Effector memory CD4-positive, alpha-beta T cell (primary cell): Measurements from ENCODE around the gene ADCY7.
A peak's percentile ranks its signal among the peaks of the same experiment; 100 is the strongest.

Source experiments
- DNase-seq, 3 donors: peaks; one replicate each; pipeline ENCODE4 v3.0.0-alpha.2; 2020
- H3K27ac ChIP-seq: 2 replicates; pipeline ENCODE4 v1.7.0; 2013; ENCODE audit warnings: mild to moderate bottlenecking, low read length, moderate library complexity; ENCODE audit not compliant: insufficient read depth, poor library complexity, severe bottlenecking
- H3K27me3 ChIP-seq: replicated peaks from 2 replicates; pipeline ENCODE4 v1.7.0; 2013; ENCODE audit warnings: mild to moderate bottlenecking, low read length; ENCODE audit not compliant: insufficient read depth, control insufficient read depth, poor library complexity, severe bottlenecking
- H3K36me3 ChIP-seq: 2 replicates; pipeline ENCODE4 v1.7.0; 2013; ENCODE audit warnings: mild to moderate bottlenecking, low read length, moderate library complexity; ENCODE audit not compliant: control insufficient read depth, insufficient read depth
- H3K4me1 ChIP-seq: 2 replicates; pipeline ENCODE4 v1.7.0; 2013; ENCODE audit warnings: low read length, mild to moderate bottlenecking; ENCODE audit not compliant: control insufficient read depth, insufficient read depth, poor library complexity, severe bottlenecking
- H3K4me3 ChIP-seq: 2 replicates; pipeline ENCODE4 v1.7.0; 2013; ENCODE audit warnings: low read length, low read depth, mild to moderate bottlenecking; ENCODE audit not compliant: insufficient read depth, poor library complexity, severe bottlenecking
- H3K9me3 ChIP-seq: 2 replicates; pipeline ENCODE4 v1.7.0; 2013; ENCODE audit warnings: mild to moderate bottlenecking, low read length, moderate library complexity; ENCODE audit not compliant: control insufficient read depth
- total RNA-seq, 3 donors: gene quantifications; one replicate each; lab custom pipeline; 2026; lab: John Stamatoyannopoulos, UW

Gene ADCY7
- total RNA-seq, result 290 to 422 (median 334) reads per million in 3 donors

DNA sequence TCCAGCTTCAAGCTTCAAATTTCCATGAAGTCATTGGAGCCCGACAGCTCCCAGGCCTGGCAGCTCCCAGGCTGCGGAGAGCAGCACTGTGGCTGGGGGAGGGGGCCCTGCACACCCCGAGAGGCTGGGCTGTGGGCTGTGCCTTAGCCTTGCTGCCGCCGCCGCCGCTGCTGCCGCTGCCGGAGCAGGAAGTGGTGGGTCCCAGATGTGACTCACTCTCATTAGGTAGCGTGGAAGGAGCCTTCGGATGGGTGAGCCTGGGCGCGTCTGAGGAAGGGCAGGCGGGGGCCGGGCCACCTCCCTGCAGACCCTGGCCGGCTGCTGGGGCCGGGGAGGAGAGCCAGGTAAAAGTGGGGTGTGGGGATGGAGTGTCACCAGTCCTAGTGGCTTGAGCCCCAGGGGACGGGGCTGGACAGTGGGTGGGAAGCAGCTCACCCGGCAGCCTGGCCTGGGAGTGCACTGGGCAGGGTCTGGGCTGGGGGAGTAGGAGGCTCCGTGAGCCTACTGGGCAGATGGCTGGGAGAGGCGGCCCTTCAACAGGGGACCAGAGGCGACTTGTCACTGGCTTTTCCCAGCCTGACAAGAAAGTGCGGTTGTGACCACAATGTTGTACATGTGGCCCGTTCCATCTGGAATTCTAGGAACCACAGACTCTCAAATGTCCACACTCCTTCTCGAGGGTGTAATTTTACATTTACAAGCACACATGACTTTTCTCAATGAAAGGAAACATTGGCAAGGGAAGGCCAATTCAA is at the start of gene ADCY7:
Gene ADCY7 (plus strand): TSS at position 215 of the 755 bp plus-strand sequence. CDS start 21,629 bp downstream, outside the sequence.
- Histone ChIP-seq H3K27ac (peak within 1 kb of the TSS; percentile 83), H3K4me3 (peak within 1 kb of the TSS; percentile 83), H3K4me1 (peaks cover 50% of the 10 kb centered on the region)

DNA sequence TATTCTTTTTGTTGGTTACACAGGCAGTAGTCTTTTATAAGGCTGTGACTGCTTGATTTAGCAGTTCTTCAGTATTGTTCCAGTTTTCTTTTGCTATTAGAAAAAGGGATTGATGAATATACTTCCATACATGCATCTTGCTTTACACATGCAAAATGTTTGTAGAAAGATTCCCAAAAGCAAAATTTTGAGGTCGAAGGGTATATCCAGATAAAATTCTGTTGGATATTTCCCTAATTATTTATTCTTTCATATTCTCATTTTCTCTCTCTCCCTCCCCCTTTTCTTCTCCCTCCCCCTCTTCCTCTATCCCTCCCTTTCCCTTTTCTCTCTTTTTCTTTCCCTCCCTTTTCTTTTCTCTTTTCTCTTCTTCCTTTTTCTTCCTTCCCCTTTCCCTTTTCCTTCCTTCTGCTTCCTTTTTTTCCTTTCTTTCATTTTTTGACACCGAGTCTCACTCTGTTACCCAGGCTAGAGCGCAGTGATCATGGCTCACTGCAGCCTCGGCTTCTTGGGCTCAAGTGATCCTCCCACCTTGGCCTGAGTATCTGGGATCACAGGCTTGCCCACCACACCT is 46.9 kb upstream of the ADCY7 start:
- Histone ChIP-seq H3K27me3 (no peaks in the 10 kb centered on the region), H3K4me3 (no peak overlapping the region), H3K4me1 (no peaks in the 10 kb centered on the region), H3K9me3 (no peaks in the 10 kb centered on the region), H3K36me3 (peaks cover 71% of the 10 kb centered on the region), H3K27ac (no peak overlapping the region)
- no peak for DNase-seq

More for the DNA sequence above, at the start of gene ADCY7:
- H3K27me3 ChIP-seq, result no peaks in the 10 kb centered on the region
- peak; percentile 71 to 80 (median 75) for DNase-seq
- H3K9me3 ChIP-seq, result no peaks in the 10 kb centered on the region
- no peaks in the 10 kb centered on the region for H3K36me3 ChIP-seq

DNA sequence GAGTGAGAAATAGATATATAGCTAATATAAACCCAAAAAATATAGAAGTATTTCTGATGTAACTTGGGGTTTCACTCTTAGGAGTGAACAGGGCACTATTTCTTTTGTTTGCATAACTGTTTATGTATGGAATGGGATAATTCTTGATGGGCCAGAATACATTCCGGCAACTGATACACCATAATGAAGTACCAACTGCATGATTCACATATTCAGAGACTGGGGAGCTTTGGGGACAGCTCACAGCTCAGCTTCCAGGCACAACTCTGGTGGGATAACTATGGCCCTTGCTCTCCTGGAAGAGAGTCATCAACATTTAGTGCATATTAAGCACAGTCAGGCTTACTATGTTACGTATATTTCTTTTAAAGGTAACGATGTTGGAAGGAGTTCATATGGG is 42.1 kb upstream of the ADCY7 start:
- H3K27ac ChIP-seq, result no peak overlapping the region
- DNase-seq, result no peak
- no peaks in the 10 kb centered on the region for H3K4me1 ChIP-seq
- no peak overlapping the region for H3K4me3 ChIP-seq
- peaks cover 70% of the 10 kb centered on the region for H3K36me3 ChIP-seq
- no peaks in the 10 kb centered on the region for H3K27me3 ChIP-seq
- H3K9me3 ChIP-seq, result no peaks in the 10 kb centered on the region

DNA sequence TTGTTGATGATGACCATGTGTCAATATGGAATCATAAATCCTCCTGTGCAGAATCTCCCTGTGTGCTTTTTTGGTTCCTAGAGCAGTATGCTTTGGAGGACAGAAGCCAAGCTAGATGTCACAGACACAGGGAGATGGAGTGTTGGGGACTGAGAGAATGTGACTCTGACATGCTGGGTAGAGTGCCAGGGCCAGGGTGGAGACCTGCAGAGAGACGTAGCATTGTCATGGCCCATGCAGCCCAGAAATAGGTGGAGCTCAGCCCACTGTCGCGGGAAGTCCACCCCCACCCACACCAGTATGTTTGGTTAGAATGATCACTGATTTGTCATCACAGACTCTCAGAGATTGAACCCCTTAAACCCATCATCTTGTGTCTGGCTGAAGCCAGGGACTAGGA is 39.2 kb upstream of the ADCY7 start:
- no peaks in the 10 kb centered on the region for H3K9me3 ChIP-seq
- H3K4me3 ChIP-seq, result no peak overlapping the region
- no peak overlapping the region for H3K27ac ChIP-seq
- H3K27me3 ChIP-seq, result no peaks in the 10 kb centered on the region
- no peaks in the 10 kb centered on the region for H3K4me1 ChIP-seq
- DNase-seq, result no peak
- H3K36me3 ChIP-seq, result peaks cover 59% of the 10 kb centered on the region

DNA sequence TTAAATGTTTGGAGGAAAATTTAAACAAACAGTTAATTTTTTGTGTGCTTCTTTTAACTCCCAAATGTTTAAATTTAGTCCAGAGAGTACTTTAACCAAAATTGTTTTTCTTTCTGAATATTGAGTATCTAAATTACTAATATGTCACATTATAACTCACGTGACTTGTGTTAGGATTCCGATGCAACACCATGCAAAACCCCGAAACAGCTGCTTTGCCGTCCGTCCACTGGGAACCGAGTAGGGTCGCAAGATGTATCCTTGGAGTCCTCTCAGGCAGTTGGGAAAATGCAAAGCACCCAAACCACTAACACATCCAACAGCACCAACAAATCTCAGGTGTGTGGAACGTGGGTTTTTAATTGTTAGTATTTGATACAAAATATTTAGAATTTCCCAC is 38.7 kb upstream of the ADCY7 start:
- no peaks in the 10 kb centered on the region for H3K9me3 ChIP-seq
- no peak overlapping the region for H3K4me3 ChIP-seq
- H3K4me1 ChIP-seq, result no peaks in the 10 kb centered on the region
- peaks cover 54% of the 10 kb centered on the region for H3K36me3 ChIP-seq
- DNase-seq, result no peak
- H3K27me3 ChIP-seq, result no peaks in the 10 kb centered on the region
- H3K27ac ChIP-seq, result no peak overlapping the region

DNA sequence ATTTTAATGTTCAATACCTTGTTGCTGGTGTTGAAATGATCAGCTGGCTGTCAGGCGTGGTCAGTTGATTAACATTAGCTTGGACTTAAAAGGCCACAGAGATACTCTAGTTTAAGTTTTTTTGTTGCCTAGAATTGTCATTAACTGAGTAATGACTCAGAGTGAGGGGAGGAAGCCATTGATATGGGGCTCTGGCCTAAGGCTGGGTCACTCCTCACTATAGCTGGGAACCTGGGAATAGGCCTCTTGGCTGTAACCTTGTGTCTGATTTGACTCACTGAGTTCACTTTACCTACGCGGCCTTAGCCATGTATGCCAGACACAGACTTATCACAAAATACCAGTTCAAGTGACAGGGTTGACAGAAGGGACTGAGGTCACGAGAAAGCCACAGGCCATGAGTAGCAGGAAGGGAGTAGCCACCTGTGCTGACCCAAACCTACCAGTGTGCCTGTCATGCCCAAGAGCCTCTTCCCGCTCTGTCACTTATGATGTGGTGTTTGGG is 37.9 kb upstream of the ADCY7 start:
- Histone ChIP-seq H3K27me3 (no peaks in the 10 kb centered on the region), H3K36me3 (peaks cover 51% of the 10 kb centered on the region), H3K27ac (no peak overlapping the region), H3K4me3 (no peak overlapping the region), H3K9me3 (no peaks in the 10 kb centered on the region), H3K4me1 (no peaks in the 10 kb centered on the region)
- no peak for DNase-seq

DNA sequence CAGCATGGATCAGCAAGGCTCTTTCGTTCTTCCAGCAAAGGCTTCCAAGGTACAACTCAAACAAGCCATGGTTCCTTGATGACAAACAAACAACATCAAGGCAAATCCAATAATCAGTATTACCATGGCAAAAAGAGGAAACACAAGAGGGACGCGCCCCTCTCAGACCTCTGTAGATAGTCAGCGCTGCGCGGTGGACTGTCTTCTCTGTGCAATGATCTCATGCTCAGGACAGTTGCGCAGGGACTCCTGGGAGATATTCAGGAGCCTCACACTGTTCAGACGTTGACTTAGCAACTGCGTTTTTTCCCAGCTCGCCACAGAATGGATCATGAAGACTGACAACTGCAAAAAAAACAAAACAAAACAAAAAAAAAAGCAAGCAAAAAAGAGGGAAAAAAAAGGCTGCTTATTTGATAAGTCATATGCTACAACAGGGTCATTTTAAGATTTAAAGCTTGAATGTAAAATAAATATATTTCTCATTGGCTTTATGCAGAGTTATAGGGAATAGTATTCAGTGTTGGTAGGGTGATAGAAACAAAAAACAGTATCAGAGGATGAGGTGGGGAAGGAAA is 37.1 kb upstream of the ADCY7 start:
- no peak overlapping the region for H3K27ac ChIP-seq
- no peak for DNase-seq
- no peaks in the 10 kb centered on the region for H3K9me3 ChIP-seq
- no peaks in the 10 kb centered on the region for H3K4me1 ChIP-seq
- H3K4me3 ChIP-seq, result no peak overlapping the region
- no peaks in the 10 kb centered on the region for H3K27me3 ChIP-seq
- peaks cover 43% of the 10 kb centered on the region for H3K36me3 ChIP-seq

DNA sequence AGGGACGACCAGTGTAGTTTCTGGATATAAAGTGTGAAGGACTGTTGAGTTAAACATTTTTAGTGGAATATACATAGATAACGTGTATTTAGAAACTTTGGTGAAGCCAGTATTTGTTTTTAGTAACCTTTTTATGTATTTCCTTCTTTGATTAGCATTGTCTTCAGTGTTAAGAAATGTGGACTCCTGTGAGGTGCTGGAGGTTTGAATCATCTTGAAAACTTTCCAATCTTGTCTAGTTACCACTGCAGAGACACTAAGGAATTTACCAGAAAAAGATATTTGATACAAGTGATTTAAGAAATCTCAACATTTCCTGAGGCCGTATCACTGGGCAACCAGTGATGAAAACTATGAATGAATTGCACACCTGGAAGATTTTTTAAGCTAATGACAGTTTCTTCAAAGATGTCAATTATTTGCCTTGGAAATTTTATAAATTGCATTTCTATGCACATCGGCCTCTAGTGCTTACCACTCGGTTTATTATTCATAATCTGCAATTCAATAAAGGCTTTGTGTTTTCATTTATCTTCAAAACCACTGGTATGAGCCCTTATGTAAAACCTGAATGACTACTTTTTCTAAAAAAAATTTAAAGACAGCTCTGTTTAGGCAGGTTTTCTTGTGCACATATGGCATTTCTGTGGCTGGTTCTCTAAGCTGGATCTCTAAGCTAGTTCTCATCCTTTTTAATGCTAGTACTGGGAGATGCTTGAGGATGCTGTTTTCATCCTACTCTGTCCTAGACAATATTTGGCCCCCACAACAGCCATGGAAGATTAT is 31.4 kb upstream of the ADCY7 start:
- H3K4me3 ChIP-seq, result no peak overlapping the region
- DNase-seq, result no peak
- H3K9me3 ChIP-seq, result no peaks in the 10 kb centered on the region
- no peak overlapping the region for H3K27ac ChIP-seq
- no peaks in the 10 kb centered on the region for H3K4me1 ChIP-seq
- H3K36me3 ChIP-seq, result no peaks in the 10 kb centered on the region
- H3K27me3 ChIP-seq, result no peaks in the 10 kb centered on the region

DNA sequence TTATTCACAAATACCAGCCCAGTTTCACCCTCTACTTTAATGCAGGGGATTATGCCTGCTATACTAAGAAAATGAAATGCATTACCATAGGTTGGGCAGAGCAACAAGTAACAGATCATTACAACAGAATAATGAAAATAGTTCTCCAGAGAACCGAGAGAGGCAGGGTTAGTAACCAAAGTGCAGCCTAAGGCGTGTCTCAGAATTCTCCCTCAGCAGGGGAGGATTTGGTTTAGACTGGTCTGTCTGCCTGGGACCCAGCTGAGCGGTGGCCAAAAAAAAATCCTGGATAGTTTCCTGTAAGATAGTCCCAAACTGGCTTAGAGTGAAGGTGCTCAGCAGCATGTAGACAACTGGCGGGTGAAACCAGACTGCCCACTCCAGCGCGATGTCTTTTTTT is 30.8 kb upstream of the ADCY7 start:
- DNase-seq, result no peak
- H3K9me3 ChIP-seq, result no peaks in the 10 kb centered on the region
- H3K4me3 ChIP-seq, result no peak overlapping the region
- no peaks in the 10 kb centered on the region for H3K27me3 ChIP-seq
- H3K27ac ChIP-seq, result no peak overlapping the region
- no peaks in the 10 kb centered on the region for H3K4me1 ChIP-seq
- no peaks in the 10 kb centered on the region for H3K36me3 ChIP-seq
